GM18526 (cell line): Measurements from ENCODE around the gene STRIP2.

Source experiments
- POLR2A ChIP-seq: IDR thresholded peaks from 3 replicates; pipeline ENCODE4 v1.6.1; 2011; ENCODE audit not compliant: insufficient read length; ENCODE audit errors: extremely low read depth

STRIP2 gene

GRCh38 chr7:129499999-129500398 is 65.8 kb downstream of the STRIP2 start:
- TF ChIP-seq POLR2A: no peak

- peak; percentile 31 for TF ChIP-seq POLR2A
Observed at GRCh38 chr7:129501760-129502707, 67.8 kb downstream of the STRIP2 start, which contains the start of gene SMKR1. Gene SMKR1 (plus strand): TSS chr7:129502531. CDS start chr7:129502825, 294 bp downstream.

GRCh38 chr7:129502708-129503685 is 68.8 kb downstream of the STRIP2 start:
- no peak for TF ChIP-seq POLR2A

GRCh38 chr7:129503725-129504124 is 69.5 kb downstream of the STRIP2 start:
- no peak for TF ChIP-seq POLR2A

- no peak for TF ChIP-seq POLR2A
Observed at GRCh38 chr7:129512192-129512591, 78.0 kb downstream of the STRIP2 start.

GRCh38 chr7:129513546-129513945 is 79.3 kb downstream of the STRIP2 start:
- TF ChIP-seq POLR2A: no peak

- TF ChIP-seq POLR2A: no peak
Observed at GRCh38 chr7:129514683-129515082, 80.5 kb downstream of the STRIP2 start.

- no peak for TF ChIP-seq POLR2A
Observed at GRCh38 chr7:129515381-129515780, 81.1 kb downstream of the STRIP2 start.

GRCh38 chr7:129517931-129518330 is 83.7 kb downstream of the STRIP2 start:
- TF ChIP-seq POLR2A: no peak

GRCh38 chr7:129519464-129519863 is 85.2 kb downstream of the STRIP2 start:
- no peak for TF ChIP-seq POLR2A

GRCh38 chr7:129522088-129522970 is 88.1 kb downstream of the STRIP2 start:
- no peak for TF ChIP-seq POLR2A

- TF ChIP-seq POLR2A: no peak
Observed at GRCh38 chr7:129522971-129523340, 88.7 kb downstream of the STRIP2 start.

- TF ChIP-seq POLR2A: no peak
Observed at GRCh38 chr7:129523924-129524323, 89.7 kb downstream of the STRIP2 start.

GRCh38 chr7:129525225-129525862 is 91.1 kb downstream of the STRIP2 start:
- no peak for TF ChIP-seq POLR2A
